ENCODE results near the gene IRF8.
"Not testable (repeated sequence)": the region's sequence is repeated elsewhere in the genome, so short reads cannot be mapped to it uniquely, and the experiment has no call there.

IRF8 gene

GRCh38 chr16:85940214-85940613, 41.3 kb downstream of the IRF8 start:
- DNase-seq: no peak

DNA sequence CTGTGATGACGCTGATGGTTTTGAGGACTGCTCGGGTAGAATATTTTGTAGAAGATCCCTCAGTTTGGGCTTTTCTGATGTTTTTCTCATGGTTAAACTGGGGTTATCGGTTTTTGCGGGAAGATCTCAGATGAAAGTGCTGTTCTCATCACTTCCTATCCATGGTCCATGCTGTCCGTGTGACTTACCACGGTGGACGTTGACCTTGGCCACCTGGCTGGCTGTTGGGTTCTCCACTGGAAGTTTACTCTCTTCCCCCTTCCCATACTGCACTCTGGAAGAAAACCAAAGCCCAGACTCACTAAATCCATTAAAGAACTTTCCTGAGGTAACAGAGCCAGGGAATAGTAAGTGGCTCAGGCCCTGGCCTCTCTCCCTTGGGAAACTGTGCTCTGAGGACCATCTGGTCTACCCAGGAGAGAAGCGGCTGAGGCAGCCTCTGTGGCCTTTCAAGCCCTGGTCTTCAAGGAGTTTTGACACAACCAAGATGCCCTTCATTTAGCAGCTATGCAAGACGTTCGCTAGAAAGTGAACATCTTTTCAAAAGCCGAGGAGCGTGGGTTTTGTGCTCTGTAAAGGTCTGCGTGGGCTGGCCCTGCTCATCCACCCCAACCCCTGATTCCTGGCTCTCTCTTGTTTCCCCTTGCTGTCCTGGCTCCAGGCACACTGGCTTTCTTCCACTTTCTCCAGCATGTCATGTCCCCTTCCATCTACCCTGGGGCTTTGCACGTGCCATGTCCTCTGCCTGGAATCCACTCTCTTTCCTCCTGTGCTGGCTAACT, 43.1 kb downstream of the IRF8 start:
- no peak for DNase-seq

GRCh38 chr16:85942659-85943058, 43.7 kb downstream of the IRF8 start:
- not testable (repeated sequence) for DNase-seq

DNA sequence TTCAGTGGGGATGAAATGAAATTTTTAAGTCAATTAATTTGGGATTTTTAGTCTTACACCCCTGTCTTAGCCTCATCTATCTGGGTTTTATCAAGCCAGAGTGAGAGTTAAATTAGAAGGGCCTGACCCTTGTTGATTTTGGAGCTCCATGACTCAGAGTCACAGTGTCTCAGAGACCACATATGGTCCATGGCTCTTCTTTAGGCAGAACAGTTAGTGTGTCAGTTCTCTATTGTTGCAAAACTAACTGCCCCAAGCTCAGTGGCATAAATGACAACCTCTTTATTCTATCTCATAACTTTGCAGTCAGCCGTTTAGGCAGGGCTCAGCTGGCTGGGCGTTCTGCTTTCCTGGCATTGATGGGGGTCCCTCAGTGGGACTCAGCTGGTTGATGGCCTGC, 44.7 kb downstream of the IRF8 start:
- DNase-seq: no peak

GRCh38 chr16:85944572-85945423, 45.8 kb downstream of the IRF8 start:
- DNase-seq: no peak

DNA sequence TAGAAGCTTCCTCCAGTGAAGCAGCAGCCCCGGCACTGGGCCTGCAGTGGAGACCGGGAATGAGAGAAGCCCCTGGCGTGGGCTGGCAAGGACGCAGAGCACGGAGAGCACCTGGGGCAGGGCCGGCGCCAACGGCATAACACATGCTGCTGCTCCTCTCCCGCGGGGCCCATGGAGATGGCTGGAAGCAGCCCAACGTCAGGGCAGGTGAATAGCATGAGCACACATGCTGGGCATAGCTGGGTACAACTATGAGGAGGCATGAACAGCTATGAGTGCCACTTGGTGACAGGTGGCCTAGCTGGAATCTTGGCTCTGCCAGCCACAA, 46.4 kb downstream of the IRF8 start:
- DNase-seq: no peak

- DNase-seq: no peak
These were observed 47.7 kb downstream of the IRF8 start for GRCh38 chr16:85946541-85947124.

DNA sequence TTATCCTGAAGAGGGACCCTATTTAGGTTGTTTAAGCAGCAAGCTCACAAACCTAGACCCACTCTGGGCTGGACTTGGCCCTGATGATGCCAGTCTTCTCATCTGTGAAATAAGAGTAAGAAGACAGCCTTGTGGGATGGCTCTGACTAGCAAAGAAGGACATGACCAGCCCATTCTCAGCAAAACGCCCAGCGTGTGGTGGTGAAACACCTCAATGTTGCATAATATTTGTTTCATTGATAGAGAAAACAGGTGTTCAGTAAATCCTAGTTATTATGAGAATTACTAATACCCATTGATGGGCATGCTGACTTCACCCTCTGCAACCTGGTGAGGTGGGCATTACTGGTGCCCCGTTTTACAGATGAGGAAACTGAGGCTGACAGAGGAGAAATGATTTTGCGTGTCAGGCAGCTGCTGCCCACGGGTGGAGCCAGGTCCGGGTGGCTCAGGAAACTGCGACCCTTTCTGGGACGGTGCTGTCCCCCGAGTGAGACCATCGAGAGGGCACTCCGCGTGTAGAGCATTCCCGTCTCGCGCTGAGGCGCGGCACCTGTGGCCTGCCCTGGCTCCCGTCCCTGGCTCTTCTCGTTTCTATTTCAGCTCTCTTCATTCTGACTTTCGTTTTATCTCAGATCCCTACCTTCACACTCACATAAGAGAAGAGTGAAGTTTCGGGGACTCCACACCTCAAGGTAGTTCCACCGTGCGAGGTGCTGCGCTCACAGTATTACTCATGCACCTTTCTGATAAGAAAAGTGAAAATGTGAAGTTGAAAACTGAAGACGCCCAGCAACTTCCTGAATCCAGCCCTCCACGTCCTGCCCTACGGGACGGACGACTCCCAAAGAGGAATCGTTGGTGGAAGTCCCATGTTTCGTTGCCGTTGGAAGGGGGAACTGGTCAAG, 48.5 kb downstream of the IRF8 start:
- DNase-seq: peak; percentile 77

DNA sequence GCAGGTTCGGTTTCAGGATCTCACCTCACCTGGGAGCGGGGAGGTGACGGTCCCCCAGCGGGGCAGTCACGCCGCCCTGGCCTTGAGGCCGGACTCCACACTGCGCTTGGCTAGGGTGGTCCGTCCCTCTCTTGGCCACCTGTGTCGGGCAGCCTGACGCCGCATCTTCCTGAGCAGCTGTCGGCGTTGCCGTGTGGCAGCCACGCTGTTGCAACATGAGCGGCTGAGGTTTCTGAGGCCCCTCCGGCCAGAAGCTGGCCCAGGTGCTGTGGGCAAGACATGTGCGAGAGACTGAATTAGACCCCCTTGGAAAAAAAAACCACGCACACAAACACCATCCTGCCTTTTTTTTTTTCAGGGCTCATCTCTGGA, 49.2 kb downstream of the IRF8 start:
- no peak for DNase-seq

- no peak for DNase-seq
These were observed 49.8 kb downstream of the IRF8 start for GRCh38 chr16:85948616-85949265.

DNA sequence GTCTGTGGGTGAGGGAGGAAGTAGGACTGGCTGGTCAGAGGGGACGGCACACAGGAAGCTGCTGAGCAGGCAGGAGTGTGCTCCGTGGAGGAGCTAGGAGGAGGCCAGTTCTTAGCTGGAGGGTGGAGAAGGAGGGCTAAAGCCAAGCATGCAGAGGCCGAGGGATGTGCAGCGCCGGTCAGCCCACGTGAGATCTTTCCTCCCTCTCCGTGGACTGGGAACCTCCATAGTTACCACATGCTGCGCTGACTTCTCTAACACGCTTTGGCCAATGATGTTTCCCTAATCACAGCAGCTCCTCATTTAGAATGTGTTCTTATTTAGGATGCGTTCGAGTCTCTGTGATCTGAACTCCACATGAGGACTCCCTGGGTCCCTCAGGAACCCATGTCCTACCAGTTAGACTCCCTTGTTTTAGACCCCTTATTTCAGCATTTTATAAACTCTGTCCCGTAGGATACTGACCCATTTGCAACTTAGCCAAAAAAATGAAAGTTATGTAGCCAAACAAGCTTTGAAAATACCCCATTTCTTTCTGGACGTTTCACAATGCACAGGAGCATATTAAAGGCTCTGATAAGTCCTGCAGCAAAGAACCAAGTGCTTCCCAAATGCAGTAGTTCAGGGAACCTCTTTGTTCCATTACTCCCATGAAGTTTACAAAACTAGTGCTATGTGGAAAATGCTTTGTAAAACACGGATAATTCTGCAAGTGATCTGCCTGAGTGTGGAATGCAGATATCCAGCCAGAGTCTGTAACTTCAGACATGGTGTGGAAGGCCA, 51.4 kb downstream of the IRF8 start:
- DNase-seq: no peak

GRCh38 chr16:85952197-85952596, 53.2 kb downstream of the IRF8 start:
- no peak for DNase-seq

GRCh38 chr16:85952811-85953210, 53.8 kb downstream of the IRF8 start:
- DNase-seq: no peak

DNA sequence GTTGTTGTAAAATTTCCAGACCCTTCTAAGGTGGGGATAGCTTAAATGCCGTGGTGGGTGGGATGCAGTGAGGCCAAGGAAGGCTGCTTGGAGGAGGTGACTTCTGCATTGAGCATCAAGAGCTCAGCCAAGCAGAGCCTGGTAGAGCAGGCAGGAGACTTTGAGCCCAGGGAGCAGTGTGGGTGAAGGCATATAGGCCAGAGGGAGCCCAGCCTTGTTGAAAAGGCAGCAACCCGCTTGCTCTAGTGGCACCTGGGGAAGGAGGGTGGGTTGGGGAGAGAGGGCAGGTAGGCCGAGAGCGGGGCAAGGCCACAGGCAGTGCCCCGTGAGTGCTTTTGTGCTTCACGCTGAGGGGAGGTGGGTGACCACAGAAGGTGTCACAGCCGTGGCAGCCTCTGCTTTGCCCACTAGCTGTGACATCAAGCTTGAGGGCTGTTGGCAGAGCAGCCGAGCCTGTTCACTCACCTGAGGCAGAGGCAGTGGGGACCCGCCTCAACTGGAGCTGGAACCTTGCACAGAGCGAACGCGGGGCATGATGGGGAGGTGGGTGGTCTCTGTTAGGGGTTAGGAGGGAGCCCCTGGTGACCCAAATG, 56.1 kb downstream of the IRF8 start:
- DNase-seq: no peak

- DNase-seq: no peak
These were observed 56.6 kb downstream of the IRF8 start for GRCh38 chr16:85955566-85955965.

- DNase-seq: no peak
These were observed 57.5 kb downstream of the IRF8 start for GRCh38 chr16:85956426-85956825.

GRCh38 chr16:85958731-85959130, 59.8 kb downstream of the IRF8 start:
- no peak for DNase-seq

DNA sequence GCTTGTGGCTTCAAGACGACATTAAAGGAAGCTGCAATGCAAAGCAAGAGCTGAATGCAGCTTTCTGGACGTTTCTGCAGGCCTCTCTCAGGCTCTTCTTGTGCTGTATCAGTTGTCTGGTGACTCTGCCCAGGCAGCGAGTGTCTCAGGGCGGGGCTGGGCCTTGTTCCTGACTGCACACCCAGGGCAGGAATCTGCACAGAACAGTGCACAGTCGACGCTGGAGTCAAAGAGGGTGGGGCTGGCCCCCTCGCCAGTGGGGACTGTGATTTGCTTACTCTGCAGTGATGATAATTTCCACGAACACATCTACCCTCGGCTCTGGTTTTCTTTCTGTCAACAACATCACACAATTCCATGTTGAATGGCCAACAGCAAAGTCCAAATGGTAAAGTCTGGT, 60.7 kb downstream of the IRF8 start:
- no peak for DNase-seq

- no peak for DNase-seq
These were observed 61.6 kb downstream of the IRF8 start for GRCh38 chr16:85960486-85961046.

GRCh38 chr16:85961988-85962915, 63.3 kb downstream of the IRF8 start:
- DNase-seq: no peak
